ENCODE data around the gene TREML1.
"Not testable (repeated sequence)": the region's sequence is repeated elsewhere in the genome, so short reads cannot be mapped to it uniquely, and the experiment has no call there.

Gene TREML1

GRCh38 chr6:41189967-41190366 is 35.8 kb upstream of the TREML1 start:
- DNase-seq (ENCODE audit: low read depth), result no peak
- TF ChIP-seq, protein P1, sequence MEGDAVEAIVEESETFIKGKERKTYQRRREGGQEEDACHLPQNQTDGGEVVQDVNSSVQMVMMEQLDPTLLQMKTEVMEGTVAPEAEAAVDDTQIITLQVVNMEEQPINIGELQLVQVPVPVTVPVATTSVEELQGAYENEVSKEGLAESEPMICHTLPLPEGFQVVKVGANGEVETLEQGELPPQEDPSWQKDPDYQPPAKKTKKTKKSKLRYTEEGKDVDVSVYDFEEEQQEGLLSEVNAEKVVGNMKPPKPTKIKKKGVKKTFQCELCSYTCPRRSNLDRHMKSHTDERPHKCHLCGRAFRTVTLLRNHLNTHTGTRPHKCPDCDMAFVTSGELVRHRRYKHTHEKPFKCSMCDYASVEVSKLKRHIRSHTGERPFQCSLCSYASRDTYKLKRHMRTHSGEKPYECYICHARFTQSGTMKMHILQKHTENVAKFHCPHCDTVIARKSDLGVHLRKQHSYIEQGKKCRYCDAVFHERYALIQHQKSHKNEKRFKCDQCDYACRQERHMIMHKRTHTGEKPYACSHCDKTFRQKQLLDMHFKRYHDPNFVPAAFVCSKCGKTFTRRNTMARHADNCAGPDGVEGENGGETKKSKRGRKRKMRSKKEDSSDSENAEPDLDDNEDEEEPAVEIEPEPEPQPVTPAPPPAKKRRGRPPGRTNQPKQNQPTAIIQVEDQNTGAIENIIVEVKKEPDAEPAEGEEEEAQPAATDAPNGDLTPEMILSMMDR (IDR thresholded peaks at IDR 0.05; ENCODE audit: control insufficient read depth, insufficient read depth, low read depth, low read length, missing control alignments), result no peak
- H3K4me3 ChIP-seq (ENCODE audit: control insufficient read depth, low read depth, low read length), result no peak overlapping the region

GRCh38 chr6:41189046-41189445 is 34.9 kb upstream of the TREML1 start:
- DNase-seq (ENCODE audit: low read depth); H3K4me3 ChIP-seq (ENCODE audit: control insufficient read depth, low read depth, low read length): not testable (repeated sequence)

- TF ChIP-seq, protein P1 (IDR thresholded peaks at IDR 0.05; ENCODE audit: control insufficient read depth, insufficient read depth, low read depth, low read length, missing control alignments), result no peak
- H3K4me3 ChIP-seq (ENCODE audit: control insufficient read depth, low read depth, low read length), result no peak overlapping the region
- DNase-seq (ENCODE audit: low read depth), result no peak
Measured at GRCh38 chr6:41187924-41188886, 34.1 kb upstream of the TREML1 start.

DNA sequence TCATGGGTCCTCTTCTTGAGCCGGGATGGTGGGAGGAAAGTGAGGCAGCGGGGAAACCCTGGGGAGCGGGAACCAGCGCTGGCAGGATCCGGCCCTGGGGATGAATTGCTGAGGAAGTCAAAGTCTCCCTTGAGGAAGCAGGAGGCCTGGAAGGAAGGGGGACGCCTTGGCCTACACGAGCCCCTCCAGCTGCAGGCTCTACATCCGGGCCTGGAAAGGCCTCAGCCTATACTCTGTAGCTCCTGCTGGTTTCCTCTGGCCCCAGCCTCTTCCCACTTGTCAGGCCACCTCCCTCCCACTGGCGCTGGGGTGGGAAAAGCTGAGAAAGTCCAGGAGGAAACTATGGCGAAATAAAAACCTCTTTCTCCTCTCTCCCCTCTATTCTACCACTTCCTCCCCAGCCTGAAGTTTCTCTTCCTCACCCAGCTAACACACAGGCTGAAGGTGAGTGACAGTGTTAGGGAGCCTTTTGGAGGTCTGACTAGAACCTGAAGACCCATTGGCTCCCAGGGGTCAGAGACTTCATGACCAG is 31.9 kb upstream of the TREML1 start:
- TF ChIP-seq, protein P1 (IDR thresholded peaks at IDR 0.05; ENCODE audit: control insufficient read depth, insufficient read depth, low read depth, low read length, missing control alignments), result no peak
- DNase-seq (ENCODE audit: low read depth), result no peak
- H3K4me3 ChIP-seq (ENCODE audit: control insufficient read depth, low read depth, low read length), result no peak overlapping the region

DNA sequence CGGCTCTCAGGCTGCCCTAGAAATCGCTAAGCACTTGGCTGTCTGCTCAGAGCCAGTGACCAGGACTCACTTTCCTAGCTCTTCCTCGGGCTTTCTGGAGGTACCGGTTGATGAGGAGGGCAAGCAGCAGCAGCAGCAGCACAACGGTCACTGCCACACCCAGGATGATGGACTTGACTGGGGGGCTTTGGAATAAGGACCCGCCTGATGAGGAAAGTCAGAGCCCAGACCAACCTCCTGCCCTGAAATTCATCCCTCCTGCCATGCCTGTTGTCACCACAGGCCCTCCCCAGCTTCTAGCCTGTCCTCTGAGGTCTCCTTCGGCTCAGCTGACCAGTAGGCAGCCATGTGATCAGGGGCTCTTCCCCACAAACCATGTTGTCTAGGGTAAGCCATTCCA is 30.6 kb upstream of the TREML1 start:
- no peak for DNase-seq (ENCODE audit: low read depth)
- H3K4me3 ChIP-seq (ENCODE audit: control insufficient read depth, low read depth, low read length), result no peak overlapping the region

GRCh38 chr6:41182069-41183034 is 28.2 kb upstream of the TREML1 start:
- DNase-seq (ENCODE audit: low read depth), result peak; percentile 14
- TF ChIP-seq, protein P1 (IDR thresholded peaks at IDR 0.05; ENCODE audit: control insufficient read depth, insufficient read depth, low read depth, low read length, missing control alignments), result peak; percentile 72
- H3K4me3 ChIP-seq (ENCODE audit: control insufficient read depth, low read depth, low read length), result no peak overlapping the region

More for the DNA sequence above, 30.6 kb upstream of the TREML1 start:
- TF ChIP-seq, protein P1 (IDR thresholded peaks at IDR 0.05; ENCODE audit: control insufficient read depth, insufficient read depth, low read depth, low read length, missing control alignments), result no peak

All from AG09309 (cell line).